GM10266 (cell line): ENCODE data around the gene PTAR1.

ENCODE experiments used
- DNase-seq: peaks from one replicate; pipeline ENCODE4 v3.0.0; 2012; ENCODE audit errors: extremely low spot score
- TF ChIP-seq, protein P1 (sequence below): IDR thresholded peaks from 2 replicates; pipeline ENCODE4 v1.5.1; 2012; ENCODE audit warnings: mild to moderate bottlenecking, low read depth; ENCODE audit not compliant: control insufficient read depth, insufficient read depth; ENCODE audit errors: missing control alignments

PTAR1 gene

DNA sequence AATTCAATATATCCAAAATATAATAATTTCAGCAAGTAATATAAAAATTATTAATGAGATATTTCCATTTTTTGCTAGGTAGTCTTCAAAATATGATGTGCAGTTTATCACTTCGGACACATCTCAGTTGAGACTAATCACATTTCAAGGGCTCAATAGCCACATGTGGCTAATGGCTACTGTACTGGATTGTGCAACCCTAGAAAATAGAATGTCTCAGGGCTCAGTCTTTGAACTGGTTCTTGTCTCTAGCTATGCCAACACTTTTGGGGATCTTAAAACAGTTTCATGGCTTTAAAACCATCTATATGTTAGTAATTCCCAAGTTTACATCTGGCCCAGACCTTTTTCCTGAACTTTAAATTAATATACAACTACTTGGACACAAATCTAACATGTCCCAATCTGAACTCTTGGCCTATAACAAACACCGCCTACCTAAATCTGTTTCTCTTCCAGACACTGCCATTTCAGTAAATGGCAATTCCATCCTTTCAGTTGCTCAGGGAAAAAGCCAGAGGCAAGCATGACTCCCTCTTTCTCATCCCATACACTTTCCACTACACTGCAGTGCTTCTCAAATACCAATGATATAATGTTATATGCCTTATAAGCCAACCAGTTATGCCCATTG, 18.8 kb downstream of the PTAR1 start:
- TF ChIP-seq, protein P1, sequence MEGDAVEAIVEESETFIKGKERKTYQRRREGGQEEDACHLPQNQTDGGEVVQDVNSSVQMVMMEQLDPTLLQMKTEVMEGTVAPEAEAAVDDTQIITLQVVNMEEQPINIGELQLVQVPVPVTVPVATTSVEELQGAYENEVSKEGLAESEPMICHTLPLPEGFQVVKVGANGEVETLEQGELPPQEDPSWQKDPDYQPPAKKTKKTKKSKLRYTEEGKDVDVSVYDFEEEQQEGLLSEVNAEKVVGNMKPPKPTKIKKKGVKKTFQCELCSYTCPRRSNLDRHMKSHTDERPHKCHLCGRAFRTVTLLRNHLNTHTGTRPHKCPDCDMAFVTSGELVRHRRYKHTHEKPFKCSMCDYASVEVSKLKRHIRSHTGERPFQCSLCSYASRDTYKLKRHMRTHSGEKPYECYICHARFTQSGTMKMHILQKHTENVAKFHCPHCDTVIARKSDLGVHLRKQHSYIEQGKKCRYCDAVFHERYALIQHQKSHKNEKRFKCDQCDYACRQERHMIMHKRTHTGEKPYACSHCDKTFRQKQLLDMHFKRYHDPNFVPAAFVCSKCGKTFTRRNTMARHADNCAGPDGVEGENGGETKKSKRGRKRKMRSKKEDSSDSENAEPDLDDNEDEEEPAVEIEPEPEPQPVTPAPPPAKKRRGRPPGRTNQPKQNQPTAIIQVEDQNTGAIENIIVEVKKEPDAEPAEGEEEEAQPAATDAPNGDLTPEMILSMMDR = no peak
- DNase-seq = no peak

DNA sequence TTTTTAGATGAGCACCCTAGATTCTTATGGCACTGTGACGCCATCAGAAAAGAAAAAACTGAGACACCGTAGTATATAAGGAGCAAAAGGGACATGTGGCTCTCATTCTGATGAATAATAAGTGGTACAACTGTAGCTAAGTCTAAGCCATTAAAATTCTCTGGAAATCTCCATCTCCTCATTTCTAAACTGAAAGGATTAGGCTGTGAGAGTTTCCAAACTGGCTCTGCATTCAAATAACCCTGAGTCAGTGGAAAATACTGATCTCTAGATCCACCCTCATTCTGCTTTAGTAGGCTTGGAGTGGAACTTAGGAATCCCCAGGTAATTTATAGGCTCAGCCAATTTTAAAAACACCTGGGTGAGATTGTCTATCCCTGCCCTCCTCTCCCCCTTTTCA, 28.5 kb downstream of the PTAR1 start:
- TF ChIP-seq, protein P1 = no peak
- no peak for DNase-seq

DNA sequence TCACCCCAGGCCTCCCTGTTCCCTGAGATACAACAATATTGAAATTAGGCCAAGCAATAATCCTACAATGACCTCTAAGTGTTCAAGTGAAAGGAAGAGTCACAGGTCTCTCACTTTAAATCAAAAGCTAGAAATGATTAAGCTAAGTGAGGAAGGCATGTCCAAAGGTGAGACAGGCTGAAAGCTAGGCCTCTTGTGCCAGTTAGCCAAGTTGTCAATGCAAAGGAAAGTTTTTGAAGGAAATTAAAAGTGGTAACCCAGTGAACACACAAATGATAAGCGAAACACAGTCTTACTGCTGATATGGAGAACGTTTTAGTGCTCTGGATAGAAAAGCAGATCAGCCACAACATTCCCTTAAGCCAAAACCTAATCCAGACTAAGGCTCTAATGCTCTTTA, 39.8 kb downstream of the PTAR1 start:
- no peak for DNase-seq
- TF ChIP-seq, protein P1 = no peak

DNA sequence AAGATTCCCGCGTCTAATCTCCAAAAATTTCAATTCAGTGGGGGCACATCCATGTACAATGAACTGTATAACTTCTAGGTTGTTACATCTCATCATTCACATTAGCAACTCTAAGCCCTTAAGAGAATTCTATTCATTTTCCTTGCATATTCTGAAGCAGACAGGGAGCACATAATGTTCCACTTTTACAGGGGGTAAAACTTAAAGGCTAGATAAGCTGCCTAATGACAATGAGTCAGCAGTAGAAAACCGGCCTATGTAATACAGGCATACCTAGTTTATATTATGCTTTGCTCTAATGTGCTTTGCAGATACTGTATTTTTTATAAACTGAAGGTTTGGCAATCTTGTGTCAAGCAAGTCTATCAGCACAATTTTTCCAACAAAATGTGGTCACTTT, 40.4 kb downstream of the PTAR1 start:
- no peak for DNase-seq
- TF ChIP-seq, protein P1 = no peak

DNA sequence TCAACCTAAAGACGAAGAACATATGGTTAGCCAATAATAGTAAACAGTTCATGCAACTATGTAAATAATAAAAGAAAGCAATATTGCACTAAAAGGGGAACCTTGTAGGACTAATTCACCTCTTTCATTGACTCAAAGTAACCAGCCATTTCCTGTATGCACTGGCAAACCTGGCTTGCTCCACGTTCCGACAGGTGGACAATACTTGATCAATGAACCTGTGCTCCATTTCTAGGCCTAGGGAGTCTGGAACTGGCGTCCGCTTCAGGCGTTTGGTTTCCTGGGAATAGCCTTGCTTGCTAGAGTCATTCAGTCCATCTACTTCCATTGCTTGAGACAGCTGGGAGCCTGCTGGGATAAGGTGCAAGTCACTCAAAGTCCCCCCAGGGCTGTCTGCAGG, 41.6 kb downstream of the PTAR1 start:
- TF ChIP-seq, protein P1 = no peak
- DNase-seq = no peak

DNA sequence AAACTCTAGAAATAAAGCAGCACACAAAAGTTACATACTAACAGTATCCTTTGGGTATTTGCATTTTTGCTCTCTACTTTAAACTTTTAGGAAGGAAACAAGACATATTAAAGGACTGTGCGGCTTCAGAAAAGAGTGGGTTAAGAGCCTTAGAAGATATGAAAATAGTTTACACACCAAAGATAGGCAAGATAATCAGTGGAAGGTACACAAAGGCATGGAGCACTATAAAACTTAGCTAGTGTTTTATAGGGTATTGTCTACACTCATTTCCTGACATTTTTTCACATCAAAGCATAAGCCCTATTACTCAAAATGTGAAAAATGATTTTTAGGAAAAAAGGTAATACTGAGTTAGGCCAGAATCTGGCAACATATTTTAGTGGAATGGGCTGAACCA, 44.0 kb downstream of the PTAR1 start:
- TF ChIP-seq, protein P1 = no peak
- no peak for DNase-seq

DNA sequence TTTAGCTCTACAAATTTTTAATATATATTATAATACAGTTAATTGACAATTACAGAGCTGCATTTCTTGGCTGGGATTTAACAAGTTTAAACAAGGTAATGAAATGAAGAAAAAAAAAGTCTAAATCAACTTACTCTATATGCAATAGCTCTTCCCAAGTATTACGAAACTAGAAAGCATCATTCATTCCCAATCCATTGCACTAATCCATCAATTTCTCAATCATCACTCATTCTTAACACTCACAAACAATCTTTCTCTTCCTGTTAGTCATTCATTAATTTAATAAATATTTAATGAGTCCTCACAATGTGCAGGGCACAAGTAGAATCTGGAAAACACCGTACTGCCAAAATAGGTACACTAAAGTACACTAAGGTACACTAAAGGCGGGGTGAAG, 44.7 kb downstream of the PTAR1 start:
- DNase-seq = no peak
- TF ChIP-seq, protein P1 = no peak
